ENCODE results near the gene CFAP107.

The CFAP107 gene

GRCh38 chr1:12756768-12757413 is 10.9 kb downstream of the CFAP107 start:
- no peak for DNase-seq (ENCODE audit: low read depth)
- TF ChIP-seq, protein P1, sequence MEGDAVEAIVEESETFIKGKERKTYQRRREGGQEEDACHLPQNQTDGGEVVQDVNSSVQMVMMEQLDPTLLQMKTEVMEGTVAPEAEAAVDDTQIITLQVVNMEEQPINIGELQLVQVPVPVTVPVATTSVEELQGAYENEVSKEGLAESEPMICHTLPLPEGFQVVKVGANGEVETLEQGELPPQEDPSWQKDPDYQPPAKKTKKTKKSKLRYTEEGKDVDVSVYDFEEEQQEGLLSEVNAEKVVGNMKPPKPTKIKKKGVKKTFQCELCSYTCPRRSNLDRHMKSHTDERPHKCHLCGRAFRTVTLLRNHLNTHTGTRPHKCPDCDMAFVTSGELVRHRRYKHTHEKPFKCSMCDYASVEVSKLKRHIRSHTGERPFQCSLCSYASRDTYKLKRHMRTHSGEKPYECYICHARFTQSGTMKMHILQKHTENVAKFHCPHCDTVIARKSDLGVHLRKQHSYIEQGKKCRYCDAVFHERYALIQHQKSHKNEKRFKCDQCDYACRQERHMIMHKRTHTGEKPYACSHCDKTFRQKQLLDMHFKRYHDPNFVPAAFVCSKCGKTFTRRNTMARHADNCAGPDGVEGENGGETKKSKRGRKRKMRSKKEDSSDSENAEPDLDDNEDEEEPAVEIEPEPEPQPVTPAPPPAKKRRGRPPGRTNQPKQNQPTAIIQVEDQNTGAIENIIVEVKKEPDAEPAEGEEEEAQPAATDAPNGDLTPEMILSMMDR (IDR thresholded peaks at IDR 0.05; ENCODE audit: low read length, missing control alignments) = no peak
- no peak overlapping the region for H3K4me3 ChIP-seq (replicated peaks; ENCODE audit: low read depth, low read length)

DNA sequence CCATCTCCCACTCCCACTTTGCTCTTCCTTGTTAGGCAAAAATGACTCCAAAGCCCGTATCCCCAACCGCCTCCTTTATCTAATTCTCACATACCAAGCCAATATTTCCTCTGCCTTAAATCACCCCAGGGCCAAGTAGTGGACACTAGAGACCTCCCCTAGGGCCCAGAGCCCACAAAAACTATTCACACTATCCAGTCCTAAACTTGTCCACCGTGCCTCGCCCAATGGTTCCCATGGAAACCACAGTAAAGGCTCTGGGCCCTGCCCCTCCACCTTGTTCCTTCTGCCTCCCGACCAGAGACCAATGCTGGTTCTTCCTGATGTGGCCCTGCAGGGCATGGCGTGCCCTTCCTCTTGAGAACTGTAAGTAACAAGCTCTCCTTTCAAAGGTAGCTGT is 11.8 kb downstream of the CFAP107 start:
- no peak overlapping the region for H3K4me3 ChIP-seq (replicated peaks; ENCODE audit: low read depth, low read length)
- TF ChIP-seq, protein P1 (IDR thresholded peaks at IDR 0.05; ENCODE audit: low read length, missing control alignments) = no peak
- no peak for DNase-seq (ENCODE audit: low read depth)

GRCh38 chr1:12760256-12760795 is 14.3 kb downstream of the CFAP107 start:
- no peak for DNase-seq (ENCODE audit: low read depth)
- H3K4me3 ChIP-seq (replicated peaks; ENCODE audit: low read depth, low read length) = no peak overlapping the region
- TF ChIP-seq, protein P1 (IDR thresholded peaks at IDR 0.05; ENCODE audit: low read length, missing control alignments) = no peak

DNA sequence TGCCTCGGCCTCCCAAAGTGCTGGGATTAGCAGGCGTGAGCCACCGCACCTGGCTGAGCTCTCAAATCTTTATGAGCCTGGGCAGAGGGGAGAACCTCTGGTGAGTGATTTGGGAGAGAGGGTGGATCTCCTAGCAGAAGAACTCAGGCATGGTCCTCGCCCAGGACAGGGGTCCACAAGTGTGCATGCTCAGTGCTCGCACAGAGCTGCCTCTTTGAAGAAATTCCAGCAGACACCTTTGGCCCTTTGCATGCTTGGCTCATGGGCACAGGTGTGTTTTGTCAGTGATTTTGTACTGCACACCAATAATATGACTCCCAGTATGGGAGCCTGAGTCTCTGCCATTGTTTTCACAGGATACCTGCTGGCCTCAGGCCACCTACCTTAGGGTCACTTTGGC is 15.8 kb downstream of the CFAP107 start:
- no peak overlapping the region for H3K4me3 ChIP-seq (replicated peaks; ENCODE audit: low read depth, low read length)
- TF ChIP-seq, protein P1 (IDR thresholded peaks at IDR 0.05; ENCODE audit: low read length, missing control alignments) = no peak
- DNase-seq (ENCODE audit: low read depth) = no peak

DNA sequence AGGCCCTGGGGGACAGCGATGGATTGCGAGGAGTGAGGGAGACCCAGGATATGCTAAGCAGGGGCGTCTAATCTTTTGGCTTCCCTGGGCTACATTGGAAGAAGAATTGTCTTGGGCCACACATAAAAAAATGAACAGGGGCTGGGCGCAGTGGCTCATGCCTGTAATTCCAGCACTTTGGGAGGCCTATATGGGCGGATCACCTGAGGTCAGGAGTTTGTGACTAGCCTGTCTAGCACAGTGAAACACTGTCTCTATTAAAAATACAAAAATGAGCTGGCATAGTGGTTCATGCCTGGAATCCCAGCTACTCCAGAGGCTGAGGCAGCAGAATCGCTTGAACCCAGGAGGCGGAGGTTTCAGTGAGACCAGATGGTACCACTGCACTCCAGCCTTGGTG is 16.8 kb downstream of the CFAP107 start:
- TF ChIP-seq, protein P1 (IDR thresholded peaks at IDR 0.05; ENCODE audit: low read length, missing control alignments) = no peak
- no peak overlapping the region for H3K4me3 ChIP-seq (replicated peaks; ENCODE audit: low read depth, low read length)
- DNase-seq (ENCODE audit: low read depth) = no peak

GRCh38 chr1:12763479-12763878 is 17.5 kb downstream of the CFAP107 start:
- no peak for DNase-seq (ENCODE audit: low read depth)
- TF ChIP-seq, protein P1 (IDR thresholded peaks at IDR 0.05; ENCODE audit: low read length, missing control alignments) = no peak
- no peak overlapping the region for H3K4me3 ChIP-seq (replicated peaks; ENCODE audit: low read depth, low read length)

DNA sequence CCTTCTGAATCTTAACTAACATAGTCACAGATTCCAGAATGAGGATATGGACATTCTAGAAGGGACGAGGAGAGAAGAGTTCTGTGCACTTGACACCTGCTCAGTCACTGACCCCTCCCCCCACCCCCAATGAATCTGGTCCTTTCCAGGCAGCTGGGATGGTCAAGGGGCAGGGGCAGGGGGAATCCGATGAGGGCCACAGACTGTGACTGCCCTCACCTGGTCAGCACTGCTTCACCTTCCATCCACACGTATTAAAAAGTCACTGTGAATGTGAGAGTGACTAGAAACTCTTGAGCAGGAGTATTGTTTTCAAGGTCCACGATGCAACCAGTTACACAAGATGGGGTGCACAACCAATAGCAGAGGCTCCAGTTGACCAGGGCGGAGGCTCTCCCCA is 18.0 kb downstream of the CFAP107 start:
- TF ChIP-seq, protein P1 (IDR thresholded peaks at IDR 0.05; ENCODE audit: low read length, missing control alignments) = no peak
- no peak for DNase-seq (ENCODE audit: low read depth)
- H3K4me3 ChIP-seq (replicated peaks; ENCODE audit: low read depth, low read length) = no peak overlapping the region
